ENCODE measurements around the gene STK11.
"Not testable (repeated sequence)": the region's sequence is repeated elsewhere in the genome, so short reads cannot be mapped to it uniquely, and the experiment has no call there.

The STK11 gene

GRCh38 chr19:1246265-1247087, 40.9 kb downstream of the STK11 start:
- H3K9ac ChIP-seq (ENCODE audit: low read length); H3K4me3 ChIP-seq (ENCODE audit: low read depth, low read length); DNase-seq; H2BK120ac ChIP-seq (ENCODE audit: insufficient read depth, low read length, poor library complexity); H4K91ac ChIP-seq (ENCODE audit: low read depth, low read length); H2BK5ac ChIP-seq (ENCODE audit: low read depth, low read length, poor library complexity); H3K4ac ChIP-seq (ENCODE audit: low read depth, low read length); H3K14ac ChIP-seq (ENCODE audit: low read length); H3K9me3 ChIP-seq (ENCODE audit: insufficient read depth, low read depth, low read length); H3K27ac ChIP-seq (ENCODE audit: low read depth, low read length); H4K8ac ChIP-seq (ENCODE audit: low read depth, low read length); H3K4me2 ChIP-seq (ENCODE audit: low read length); H3K27me3 ChIP-seq (ENCODE audit: insufficient read depth, low read length); H4K12ac ChIP-seq (ENCODE audit: low read depth, low read length); H3K23ac ChIP-seq (ENCODE audit: low read length); H3K18ac ChIP-seq (ENCODE audit: low read length); H2BK12ac ChIP-seq (ENCODE audit: low read length); H2AFZ ChIP-seq (ENCODE audit: insufficient read depth, low read length, poor library complexity); H2AK5ac ChIP-seq (ENCODE audit: low read length): not testable (repeated sequence)
- Histone ChIP-seq H3K4me1 (ENCODE audit: control insufficient read depth in 1 of 2, insufficient read depth in 2 of 2, low read length in 2 of 2) (peaks cover 8 to 15% of the 10 kb centered on the region in 2 experiments), H3K36me3 (ENCODE audit: control insufficient read depth in 1 of 2, insufficient read depth in 2 of 2, low read length in 2 of 2) (peaks cover 23 to 27% of the 10 kb centered on the region in 2 experiments), H3K79me1 (ENCODE audit: low read length) (peaks cover 34% of the 10 kb centered on the region), H3K79me2 (ENCODE audit: control insufficient read depth, insufficient read depth, low read length, poor library complexity) (peaks cover 28% of the 10 kb centered on the region)
- no CpG with 5 or more reads among the region's 27 CpGs for WGBS (ENCODE audit: extremely low coverage, insufficient coverage, insufficient read length)

GRCh38 chr19:1247748-1248138, 42.2 kb downstream of the STK11 start:
- Histone ChIP-seq H3K27ac (ENCODE audit: low read depth, low read length) (peak overlapping the region; percentile 69), H3K9ac (ENCODE audit: low read length) (no peak overlapping the region), H3K4ac (ENCODE audit: low read depth, low read length) (peak overlapping the region; percentile 20), H3K14ac (ENCODE audit: low read length) (peak overlapping the region; percentile 86), H3K27me3 (ENCODE audit: insufficient read depth, low read length) (no peaks in the 10 kb centered on the region), H3K23ac (ENCODE audit: low read length) (no peak overlapping the region), H2AFZ (ENCODE audit: insufficient read depth, low read length, poor library complexity) (peak overlapping the region; percentile 74), H3K79me2 (ENCODE audit: control insufficient read depth, insufficient read depth, low read length, poor library complexity) (peaks cover 33% of the 10 kb centered on the region), H4K12ac (ENCODE audit: low read depth, low read length) (no peak overlapping the region), H3K4me3 (ENCODE audit: low read depth, low read length) (peak overlapping the region; percentile 37), H2BK12ac (ENCODE audit: low read length) (peak overlapping the region; percentile 46), H4K8ac (ENCODE audit: low read depth, low read length) (peak overlapping the region; percentile 89), H4K91ac (ENCODE audit: low read depth, low read length) (peak overlapping the region; percentile 90), H3K18ac (ENCODE audit: low read length) (peak overlapping the region; percentile 97), H2BK120ac (ENCODE audit: insufficient read depth, low read length, poor library complexity) (peak overlapping the region; percentile 82), H3K4me2 (ENCODE audit: low read length) (peak overlapping the region; percentile 80), H3K79me1 (ENCODE audit: low read length) (peaks cover 42% of the 10 kb centered on the region), H2BK5ac (ENCODE audit: low read depth, low read length, poor library complexity) (peak overlapping the region; percentile 94), H3K36me3 (ENCODE audit: control insufficient read depth in 1 of 2, insufficient read depth in 2 of 2, low read length in 2 of 2) (peaks cover 34 to 38% of the 10 kb centered on the region in 2 experiments), H3K4me1 (ENCODE audit: control insufficient read depth in 1 of 2, insufficient read depth in 2 of 2, low read length in 2 of 2) (peaks cover 12 to 13% of the 10 kb centered on the region in 2 experiments), H3K9me3 (ENCODE audit: insufficient read depth, low read depth, low read length) (no peaks in the 10 kb centered on the region), H2AK5ac (ENCODE audit: low read length) (peak overlapping the region; percentile 49)
- WGBS (ENCODE audit: extremely low coverage, insufficient coverage, insufficient read length), result no CpG with 5 or more reads among the region's 8 CpGs
- DNase-seq, result no peak

GRCh38 chr19:1248139-1248785, 42.7 kb downstream of the STK11 start, which contains the start of gene MIDN:
TSS of gene MIDN (plus strand) at chr19:1248583. CDS start at chr19:1250297, 1,714 bp downstream.
- H3K9ac ChIP-seq (ENCODE audit: low read length), result peak within 1 kb of the TSS; percentile 86
- H4K91ac ChIP-seq (ENCODE audit: low read depth, low read length), result peak within 1 kb of the TSS; percentile 94
- peak within 1 kb of the TSS; percentile 82 for H2AK5ac ChIP-seq (ENCODE audit: low read length)
- no CpG with 5 or more reads among the region's 60 CpGs for WGBS (ENCODE audit: extremely low coverage, insufficient coverage, insufficient read length)
- peak within 1 kb of the TSS; percentile 94 for H2BK120ac ChIP-seq (ENCODE audit: insufficient read depth, low read length, poor library complexity)
- H3K4me1 ChIP-seq (ENCODE audit: control insufficient read depth in 1 of 2, insufficient read depth in 2 of 2, low read length in 2 of 2), result peaks cover 15 to 16% of the 10 kb centered on the region in 2 experiments
- H3K27ac ChIP-seq (ENCODE audit: low read depth, low read length), result peak within 1 kb of the TSS; percentile 98
- H3K14ac ChIP-seq (ENCODE audit: low read length), result peak within 1 kb of the TSS; percentile 95
- H4K12ac ChIP-seq (ENCODE audit: low read depth, low read length), result peak within 1 kb of the TSS; percentile 78
- H3K27me3 ChIP-seq (ENCODE audit: insufficient read depth, low read length), result no peaks in the 10 kb centered on the region
- peak within 1 kb of the TSS; percentile 92 for H4K8ac ChIP-seq (ENCODE audit: low read depth, low read length)
- peaks cover 40 to 43% of the 10 kb centered on the region in 2 experiments for H3K36me3 ChIP-seq (ENCODE audit: control insufficient read depth in 1 of 2, insufficient read depth in 2 of 2, low read length in 2 of 2)
- peak within 1 kb of the TSS; percentile 74 for H2AFZ ChIP-seq (ENCODE audit: insufficient read depth, low read length, poor library complexity)
- no peaks in the 10 kb centered on the region for H3K9me3 ChIP-seq (ENCODE audit: insufficient read depth, low read depth, low read length)
- H3K4ac ChIP-seq (ENCODE audit: low read depth, low read length), result peak within 1 kb of the TSS; percentile 80
- H3K79me2 ChIP-seq (ENCODE audit: control insufficient read depth, insufficient read depth, low read length, poor library complexity), result peaks cover 35% of the 10 kb centered on the region
- H3K23ac ChIP-seq (ENCODE audit: low read length), result no peak within 1 kb of the TSS
- peak within 1 kb of the TSS; percentile 80 for H3K4me2 ChIP-seq (ENCODE audit: low read length)
- peak within 1 kb of the TSS; percentile 97 for H3K18ac ChIP-seq (ENCODE audit: low read length)
- H3K4me3 ChIP-seq (ENCODE audit: low read depth, low read length), result peak within 1 kb of the TSS; percentile 81
- DNase-seq, result peak; percentile 83 to 93
- H2BK12ac ChIP-seq (ENCODE audit: low read length), result peak within 1 kb of the TSS; percentile 52
- peak within 1 kb of the TSS; percentile 96 for H2BK5ac ChIP-seq (ENCODE audit: low read depth, low read length, poor library complexity)
- H3K79me1 ChIP-seq (ENCODE audit: low read length), result peaks cover 43% of the 10 kb centered on the region

GRCh38 chr19:1248786-1249297, 43.3 kb downstream of the STK11 start:
- peaks cover 16 to 17% of the 10 kb centered on the region in 2 experiments for H3K4me1 ChIP-seq (ENCODE audit: control insufficient read depth in 1 of 2, insufficient read depth in 2 of 2, low read length in 2 of 2)
- peak overlapping the region; percentile 81 for H3K4me3 ChIP-seq (ENCODE audit: low read depth, low read length)
- H2BK120ac ChIP-seq (ENCODE audit: insufficient read depth, low read length, poor library complexity), result peak overlapping the region; percentile 94
- peaks cover 45 to 48% of the 10 kb centered on the region in 2 experiments for H3K36me3 ChIP-seq (ENCODE audit: control insufficient read depth in 1 of 2, insufficient read depth in 2 of 2, low read length in 2 of 2)
- H3K79me1 ChIP-seq (ENCODE audit: low read length), result peaks cover 43% of the 10 kb centered on the region
- no peak overlapping the region for H3K23ac ChIP-seq (ENCODE audit: low read length)
- peak overlapping the region; percentile 56 for H2AFZ ChIP-seq (ENCODE audit: insufficient read depth, low read length, poor library complexity)
- peaks cover 38% of the 10 kb centered on the region for H3K79me2 ChIP-seq (ENCODE audit: control insufficient read depth, insufficient read depth, low read length, poor library complexity)
- H3K4ac ChIP-seq (ENCODE audit: low read depth, low read length), result peak overlapping the region; percentile 80
- peak overlapping the region; percentile 61 for H3K4me2 ChIP-seq (ENCODE audit: low read length)
- H2AK5ac ChIP-seq (ENCODE audit: low read length), result peak overlapping the region; percentile 82
- peak overlapping the region; percentile 92 for H4K8ac ChIP-seq (ENCODE audit: low read depth, low read length)
- no peaks in the 10 kb centered on the region for H3K27me3 ChIP-seq (ENCODE audit: insufficient read depth, low read length)
- H4K91ac ChIP-seq (ENCODE audit: low read depth, low read length), result peak overlapping the region; percentile 94
- no CpG with 5 or more reads among the region's 74 CpGs for WGBS (ENCODE audit: extremely low coverage, insufficient coverage, insufficient read length)
- peak overlapping the region; percentile 78 for H4K12ac ChIP-seq (ENCODE audit: low read depth, low read length)
- peak overlapping the region; percentile 96 for H2BK5ac ChIP-seq (ENCODE audit: low read depth, low read length, poor library complexity)
- peak; percentile 65 to 85 for DNase-seq
- peak overlapping the region; percentile 95 for H3K14ac ChIP-seq (ENCODE audit: low read length)
- peak overlapping the region; percentile 95 for H3K18ac ChIP-seq (ENCODE audit: low read length)
- peak overlapping the region; percentile 98 for H3K27ac ChIP-seq (ENCODE audit: low read depth, low read length)
- no peaks in the 10 kb centered on the region for H3K9me3 ChIP-seq (ENCODE audit: insufficient read depth, low read depth, low read length)
- H2BK12ac ChIP-seq (ENCODE audit: low read length), result no peak overlapping the region
- peak overlapping the region; percentile 86 for H3K9ac ChIP-seq (ENCODE audit: low read length)

All from trophoblast cell (in vitro differentiated cells and primary cell).